HG03159 (cell line): ENCODE measurements around the gene MAGEA9.
"Not testable (repeated sequence)": the region's sequence is repeated elsewhere in the genome, so short reads cannot be mapped to it uniquely, and the experiment has no call there.

Experiments
- ATAC-seq: cut with Tn5 transposase; IDR thresholded peaks from one replicate; pipeline ENCODE4 v1.9.1; 2021; ENCODE audit warnings: mild to moderate bottlenecking, moderate library complexity; ENCODE audit not compliant: unreplicated experiment

MAGEA9 gene

DNA sequence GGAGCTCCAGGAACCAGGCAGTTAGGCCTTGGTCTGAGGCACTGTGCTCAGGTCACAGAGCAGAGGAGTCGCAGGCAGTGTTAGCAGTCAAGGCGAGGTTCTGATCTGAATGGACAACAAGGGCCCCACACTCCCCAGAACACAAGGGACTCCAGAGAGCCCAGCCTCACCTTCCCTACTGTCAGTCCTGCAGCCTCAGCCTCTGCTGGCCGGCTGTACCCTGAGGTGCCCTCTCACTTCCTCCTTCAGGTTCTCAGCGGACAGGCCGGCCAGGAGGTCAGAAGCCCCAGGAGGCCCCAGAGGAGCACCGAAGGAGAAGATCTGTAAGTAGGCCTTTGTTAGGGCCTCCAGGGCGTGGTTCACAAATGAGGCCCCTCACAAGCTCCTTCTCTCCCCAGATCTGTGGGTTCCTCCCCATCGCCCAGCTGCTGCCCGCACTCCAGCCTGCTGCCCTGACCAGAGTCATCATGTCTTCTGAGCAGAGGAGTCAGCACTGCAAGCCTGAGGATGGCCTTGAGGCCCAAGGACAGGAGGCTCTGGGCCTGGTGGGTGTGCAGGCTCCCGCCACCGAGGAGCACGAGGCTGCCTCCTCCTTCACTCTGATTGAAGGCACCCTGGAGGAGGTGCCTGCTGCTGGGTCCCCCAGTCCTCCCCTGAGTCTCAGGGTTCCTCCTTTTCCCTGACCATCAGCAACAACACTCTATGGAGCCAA is 26.2 kb downstream of the MAGEA9 start:
- ATAC-seq, result no peak

DNA sequence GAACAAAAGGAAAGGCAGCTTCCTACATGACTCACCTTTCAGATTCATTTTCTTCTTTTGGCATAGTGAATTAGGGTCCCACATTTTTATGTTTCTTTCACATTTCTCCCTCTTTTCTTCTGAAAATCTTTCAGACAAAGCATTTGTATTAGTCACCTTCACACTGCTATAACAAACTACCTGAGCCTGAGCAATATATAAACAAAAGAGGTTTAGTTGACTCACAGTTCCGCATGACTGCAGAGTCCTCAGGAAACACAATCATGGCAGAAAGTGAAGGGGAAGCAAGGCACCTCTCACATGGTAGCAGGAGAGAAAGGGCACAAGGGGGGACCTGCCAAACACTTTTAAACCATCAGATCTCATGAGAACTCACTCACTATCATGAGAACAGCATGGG is 36.9 kb downstream of the MAGEA9 start:
- ATAC-seq, result no peak

- no peak for ATAC-seq
These were observed 37.6 kb downstream of the MAGEA9 start for GRCh38 chrX:149819371-149819770.

DNA sequence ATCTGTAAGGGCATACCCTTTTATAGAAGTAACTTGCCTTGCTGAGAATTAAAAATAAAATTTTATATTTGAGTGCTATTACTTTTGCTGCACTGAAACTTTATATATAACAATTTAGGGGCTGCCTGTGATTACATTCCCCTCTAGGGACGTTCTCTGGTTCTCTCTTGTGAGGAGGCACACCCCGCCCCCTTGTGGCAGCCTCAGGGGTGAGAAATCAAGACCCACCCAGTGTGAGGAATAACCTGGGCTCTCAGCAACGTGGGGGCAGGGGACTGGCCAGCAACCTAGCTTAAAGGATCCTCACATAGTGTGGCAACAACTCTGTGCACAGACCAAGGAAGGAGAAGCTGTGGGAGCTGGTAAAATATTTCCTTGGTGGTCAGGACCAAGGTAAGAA is 43.7 kb downstream of the MAGEA9 start:
- no peak for ATAC-seq

GRCh38 chrX:149827254-149827653 is 45.5 kb downstream of the MAGEA9 start:
- no peak for ATAC-seq

GRCh38 chrX:149829751-149830191 is 48.0 kb downstream of the MAGEA9 start:
- ATAC-seq, result peak; percentile 38

DNA sequence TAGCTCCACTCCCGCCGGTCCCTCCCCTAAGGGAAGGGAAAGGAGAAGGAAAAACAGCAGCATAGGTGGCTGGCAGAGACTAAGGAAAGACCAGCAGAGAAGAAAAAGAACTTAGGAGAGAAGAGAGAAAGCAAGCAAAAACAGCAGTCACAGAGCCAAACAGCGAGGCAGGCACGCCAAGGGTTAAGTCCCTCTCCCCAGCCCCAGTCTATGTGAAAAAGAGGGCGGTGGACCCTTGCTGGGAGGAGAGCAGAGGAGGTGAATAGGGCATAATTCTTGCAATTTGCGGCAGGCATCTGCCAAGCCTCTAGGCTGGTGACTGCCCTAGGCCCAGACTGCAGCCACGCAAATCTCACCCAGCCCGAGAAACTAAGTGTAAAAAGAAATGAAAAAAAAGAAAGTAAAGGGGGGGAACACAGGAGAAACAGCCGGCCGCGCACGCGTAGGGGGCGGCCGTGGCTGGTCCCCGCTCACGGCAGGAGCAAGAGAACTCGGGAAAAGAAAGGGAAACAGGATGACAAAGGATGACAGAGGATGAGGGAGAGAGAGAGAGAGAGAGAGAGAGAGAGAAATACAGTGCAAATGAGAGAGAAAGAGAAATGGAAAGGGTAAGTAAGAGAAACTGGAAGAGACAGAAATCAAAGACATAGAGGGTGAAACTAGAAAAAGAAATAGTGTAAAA is 48.6 kb downstream of the MAGEA9 start:
- ATAC-seq, result peak; percentile 62

GRCh38 chrX:149831473-149831872 is 49.7 kb downstream of the MAGEA9 start:
- ATAC-seq, result no peak

GRCh38 chrX:149836728-149837127 is 55.0 kb downstream of the MAGEA9 start:
- not testable (repeated sequence) for ATAC-seq

DNA sequence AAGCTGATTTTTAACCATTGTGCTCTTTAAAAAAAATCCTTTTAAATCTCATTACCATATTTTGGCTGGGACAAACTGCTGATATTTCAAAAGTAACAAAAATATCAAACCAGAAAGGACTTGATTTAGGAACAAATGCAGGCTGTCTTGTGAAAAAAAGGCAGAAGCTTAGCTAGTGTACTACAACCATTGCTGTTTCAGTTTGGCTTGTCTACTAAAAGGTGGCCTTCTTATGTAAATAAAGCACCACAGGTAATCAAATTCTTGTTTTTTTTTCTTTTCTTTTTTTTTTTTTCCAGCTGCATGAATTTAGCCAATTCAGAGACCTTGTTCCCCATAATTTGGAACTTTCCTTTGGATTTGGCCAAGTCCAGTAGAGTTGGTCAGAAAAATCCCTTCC is 55.4 kb downstream of the MAGEA9 start:
- ATAC-seq, result no peak
